K562 (cell line): ENCODE measurements around the gene ODF4. TPM values are rescaled to one million over a fixed set of nuclear protein-coding genes. Genes with fewer than 3 reads are reported as not detected.

Experiments used
- ATAC-seq: fragments of 200-7000 bp; cut with Tn5 transposase; 3 replicates; pipeline ENCODE4 v1.9.1; 2020; ENCODE audit warnings: moderate library complexity
- BruUV-seq: library from RNA; stranded (reverse); fragments of 400-500 nt; replicated peaks from 2 replicates; lab custom pipeline; 2021; lab: Mats Ljungman, UMichigan
- CTCF ChIA-PET: fragments of 300-600 bp; formaldehyde crosslinking; extraction: SDS; loops from one replicate; lab custom pipeline; 2021; ENCODE audit warnings: low intra/inter-chr PET ratio; lab: Yijun Ruan, JAX
- POLR2A ChIA-PET: fragments of 300-600, 350-650 bp; sonication (Branson Sonifier 250); formaldehyde crosslinking; extraction: SDS; loops from one replicate; lab custom pipeline; 2021; ENCODE audit warnings: antibody characterized with exemption, inconsistent platforms; lab: Yijun Ruan, JAX
- DNase-seq, 4 experiments: peaks; one replicate each; pipeline versions ENCODE4 v3.0.0 to v3.0.0-alpha.2; 2011 to 2018; ENCODE audit warnings: low spot score in 3 of 4, mixed read lengths in 3 of 4; ENCODE audit errors: extremely low read depth in 1 of 4
- FAIRE-seq: peaks from 2 replicates; lab custom pipeline; 2011; peaks lifted over from hg19 to GRCh38; lab: Jason Lieb, UNC
- H2AFZ ChIP-seq: 2 replicates; pipeline ENCODE4 v1.6.0; 2011; ENCODE audit warnings: low read depth, low read length, control low read depth, inconsistent platforms
- H3K27ac ChIP-seq: fragments of 200-600 bp; 3 replicates; pipeline ENCODE4 v1.8.0; 2011; ENCODE audit warnings: low read depth, mild to moderate bottlenecking, control low read depth, inconsistent platforms, low read length, moderate library complexity, mixed read lengths; ENCODE audit errors: extremely low read depth
- H3K27me3 ChIP-seq, 2 experiments: fragments of 300-600 bp in 1 of 2; 2 replicates in 1 of 2; 3 replicates in 1 of 2; pipeline versions ENCODE4 v1.6.0 to v1.8.0; 2011; ENCODE audit warnings: inconsistent platforms in 2 of 2, low read length in 2 of 2, mild to moderate bottlenecking in 1 of 2, mixed read lengths in 1 of 2, moderate library complexity in 1 of 2; ENCODE audit not compliant: control insufficient read depth in 2 of 2, insufficient read depth in 2 of 2
- H3K36me3 ChIP-seq: fragments of 300-600 bp; 3 replicates; pipeline ENCODE4 v1.8.0; 2011; ENCODE audit warnings: mild to moderate bottlenecking, low read length, inconsistent platforms; ENCODE audit not compliant: control insufficient read depth, insufficient read depth
- H3K4me1 ChIP-seq, 2 experiments: fragments of 200-600 bp in 1 of 2; replicated peaks in 1 of 2; 2 replicates in 1 of 2; 3 replicates in 1 of 2; pipeline versions ENCODE4 v1.5.1 to v1.8.0; 2011; ENCODE audit warnings: inconsistent platforms in 2 of 2, low read length in 2 of 2, mild to moderate bottlenecking in 1 of 2, mixed read lengths in 1 of 2, moderate library complexity in 1 of 2; ENCODE audit not compliant: control insufficient read depth in 2 of 2, insufficient read depth in 2 of 2
- H3K4me2 ChIP-seq: 2 replicates; pipeline ENCODE4 v1.6.1; 2011; ENCODE audit warnings: low read length, control low read depth, inconsistent platforms, mixed read lengths; ENCODE audit not compliant: insufficient read depth
- H3K4me3 ChIP-seq: fragments of 200-600 bp; sonication (generic), shearing (Covaris generic); 2 replicates; pipeline ENCODE4 v1.5.1; 2016; ENCODE audit warnings: control low read depth, inconsistent platforms
- H3K79me2 ChIP-seq: fragments of 200-600 bp; 3 replicates; pipeline ENCODE4 v1.8.0; 2011; ENCODE audit warnings: low read length, inconsistent platforms; ENCODE audit not compliant: control insufficient read depth, insufficient read depth
- H3K9ac ChIP-seq, 2 experiments: 2 replicates each; pipeline versions ENCODE4 v1.6.0 to v1.6.1; 2011; ENCODE audit warnings: low read depth in 2 of 2, low read length in 2 of 2, control low read depth in 1 of 2, inconsistent platforms in 1 of 2, mild to moderate bottlenecking in 1 of 2, mixed read lengths in 1 of 2; ENCODE audit not compliant: insufficient read depth in 1 of 2
- H3K9me1 ChIP-seq: one replicate; pipeline ENCODE4 v1.6.0; 2011; ENCODE audit warnings: inconsistent platforms, mild to moderate bottlenecking, low read length, moderate library complexity; ENCODE audit not compliant: control insufficient read depth, insufficient read depth
- H3K9me3 ChIP-seq: replicated peaks from 2 replicates; pipeline ENCODE4 v1.5.1; 2011; ENCODE audit warnings: low read depth, low read length, inconsistent platforms; ENCODE audit not compliant: control insufficient read depth, insufficient read depth
- H4K20me1 ChIP-seq: replicated peaks from 2 replicates; pipeline ENCODE4 v1.6.1; 2011; ENCODE audit warnings: low read length, inconsistent platforms, mixed read lengths; ENCODE audit not compliant: control insufficient read depth, insufficient read depth
- WGBS: fragments of 100-300 bp; shearing (Covaris generic); methylation state at CpG from one replicate; pipeline ENCODE4 v1.1.6; 2016; ENCODE audit warnings: low coverage, mixed read lengths; ENCODE audit not compliant: insufficient coverage; ENCODE audit errors: missing lambda C conversion rate; 5-methylcytosine and 5-hydroxymethylcytosine counted together
- in situ Hi-C: fragments of 300-500 bp; cut with MboI; formaldehyde crosslinking; loops from 4 replicates; pipeline ENCODE4 v1.15.0; 2018; ENCODE audit warnings: inconsistent platforms, mixed read lengths
- intact Hi-C: fragments of 100-400 bp; cut with micrococcal nuclease; formaldehyde crosslinking; loops from 2 replicates; pipeline ENCODE4 v1.14.2; 2022
- polyA plus RNA-seq, 8 experiments: library from polyadenylated mRNA; depleted of rRNA in 4 of 8; stranded (reverse) in 5 of 8; unstranded in 3 of 8; fragments of >200 nt; fragmentation: Nextera tagmentation in 2 of 8; fragmentation: Illumina TruSeq in 1 of 8; extraction: Ambion mirVana in 2 of 8; extraction: Trizol in 1 of 8; gene quantifications; 2 replicates each; pipeline versions ENCODE4 v1.2.1 to v1.2.3, GENCODE V29; 2011 to 2014; ENCODE audit warnings: inconsistent platforms in 1 of 8, missing spikeins in 1 of 8
- total RNA-seq, 7 experiments: library from RNA; depleted of rRNA in 6 of 7; stranded (reverse); fragments of >200 nt in 6 of 7; fragmentation: Illumina TruSeq in 2 of 7; extraction: Trizol in 2 of 7; gene quantifications; 2 replicates each; pipeline versions ENCODE4 v1.2.1 to v1.2.3, GENCODE V29; 2011 to 2021; ENCODE audit warnings: low replicate concordance in 1 of 7
- TF ChIP-seq, protein P1 (sequence below): fragments of 450-650 bp; formaldehyde crosslinking; IDR thresholded peaks from 2 replicates; pipeline ENCODE4 v1.4.0; 2022; ENCODE audit warnings: missing genetic modification characterization

The ODF4 gene
- total and polyA plus RNA-seq, 9 of the 15 experiments (the other 6 are each of a cell fraction or from before 2014, with no cell fraction given), result not detected

DNA sequence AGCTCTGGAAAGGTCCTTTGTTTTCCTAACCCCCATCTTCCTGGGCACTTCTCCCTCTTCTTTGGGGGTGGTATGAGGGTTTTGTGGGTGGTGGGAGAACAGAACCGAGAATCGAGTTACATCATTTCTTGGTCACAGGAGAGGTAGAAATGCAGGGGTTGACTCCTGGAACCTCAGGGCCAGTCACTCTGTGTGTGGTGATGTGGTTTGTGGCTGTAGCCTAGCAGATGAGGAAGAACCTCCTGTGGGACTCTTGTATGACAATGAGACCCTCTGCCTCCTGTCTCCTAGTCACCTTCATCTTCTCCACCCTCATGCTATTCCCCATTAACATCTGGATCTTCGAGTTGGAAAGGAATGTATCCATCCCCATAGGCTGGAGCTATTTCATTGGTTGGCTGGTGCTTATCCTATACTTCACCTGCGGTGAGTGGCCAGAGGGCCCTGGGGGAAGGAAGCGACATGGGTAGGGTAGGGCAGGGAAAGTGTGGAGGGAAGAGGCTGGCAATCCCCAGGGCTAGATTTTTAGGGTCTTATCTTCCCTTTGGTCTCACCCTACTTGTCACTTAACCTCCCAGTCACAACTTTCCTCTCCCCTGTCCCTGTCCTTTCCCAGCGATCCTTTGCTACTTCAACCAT, 5.5 kb downstream of the ODF4 start:
- no peak overlapping the region for H3K4me2 ChIP-seq
- WGBS, result 27% methylated on average over 6 of the region's 6 CpGs
- intact Hi-C loops, result no loop called here
- H3K9ac ChIP-seq, result no peak overlapping the region
- no peaks in the 10 kb centered on the region for H3K9me1 ChIP-seq
- ChIA-PET POLR2A (interaction anchor here (0.7 to 1.6 kb wide), 2 partner anchors 32 to 172 kb away, joined by 3 to 4 read pairs; no protein-coding TSS in a partner anchor), CTCF (no interaction called here)
- H2AFZ ChIP-seq, result no peak overlapping the region
- no peaks in the 10 kb centered on the region for H3K36me3 ChIP-seq
- no TSS peak for BruUV-seq
- H3K27me3 ChIP-seq, result no peaks in the 10 kb centered on the region; a peak in 1 of 5 replicates
- no peak for ATAC-seq
- no peaks in the 10 kb centered on the region for H3K79me2 ChIP-seq
- peaks cover 4 to 10% of the 10 kb centered on the region in 2 experiments; a peak in 3 of 5 replicates for H3K4me1 ChIP-seq
- no peak for FAIRE-seq
- DNase-seq, result no peak
- in situ Hi-C loops, result no loop called here
- no peaks in the 10 kb centered on the region for H4K20me1 ChIP-seq
- TF ChIP-seq, protein P1, sequence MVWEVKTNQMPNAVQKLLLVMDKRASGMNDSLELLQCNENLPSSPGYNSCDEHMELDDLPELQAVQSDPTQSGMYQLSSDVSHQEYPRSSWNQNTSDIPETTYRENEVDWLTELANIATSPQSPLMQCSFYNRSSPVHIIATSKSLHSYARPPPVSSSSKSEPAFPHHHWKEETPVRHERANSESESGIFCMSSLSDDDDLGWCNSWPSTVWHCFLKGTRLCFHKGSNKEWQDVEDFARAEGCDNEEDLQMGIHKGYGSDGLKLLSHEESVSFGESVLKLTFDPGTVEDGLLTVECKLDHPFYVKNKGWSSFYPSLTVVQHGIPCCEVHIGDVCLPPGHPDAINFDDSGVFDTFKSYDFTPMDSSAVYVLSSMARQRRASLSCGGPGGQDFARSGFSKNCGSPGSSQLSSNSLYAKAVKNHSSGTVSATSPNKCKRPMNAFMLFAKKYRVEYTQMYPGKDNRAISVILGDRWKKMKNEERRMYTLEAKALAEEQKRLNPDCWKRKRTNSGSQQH (CRISPR knock-in tag), result no peak
- no peaks in the 10 kb centered on the region for H3K9me3 ChIP-seq
- H3K4me3 ChIP-seq, result no peak overlapping the region
- H3K27ac ChIP-seq, result no peak overlapping the region
